ENCODE measurements around the gene WIPF3. TPM values are rescaled to one million over a fixed set of nuclear protein-coding genes. Genes with fewer than 3 reads are reported as not detected.
"Not testable (repeated sequence)": the region's sequence is repeated elsewhere in the genome, so short reads cannot be mapped to it uniquely, and the experiment has no call there.

WIPF3 gene
- total RNA-seq, 1 donor from 2014 or later = not detected

- H3K36me3 Mint-ChIP-seq (ENCODE audit: low read depth) = no peaks in the 10 kb centered on the region
- peaks cover 24% of the 10 kb centered on the region for H3K27me3 Mint-ChIP-seq (ENCODE audit: insufficient read depth)
- no peaks in the 10 kb centered on the region for H3K9me3 Mint-ChIP-seq
- intact Hi-C loops (cut with micrococcal nuclease) = no loop called here
- no peak for DNase-seq (ENCODE audit: low spot score)
- no peaks in the 10 kb centered on the region for H3K4me1 Mint-ChIP-seq (ENCODE audit: low read depth)
- no peak overlapping the region for H3K27ac Mint-ChIP-seq
- H3K4me3 Mint-ChIP-seq = no peak overlapping the region
Measured at GRCh38 chr7:29882481-29882880, 76.2 kb downstream of the WIPF3 start.

GRCh38 chr7:29883462-29884398 is 77.4 kb downstream of the WIPF3 start:
- Mint-ChIP-seq H3K9me3 (no peaks in the 10 kb centered on the region), H3K4me1 (ENCODE audit: low read depth) (no peaks in the 10 kb centered on the region), H3K27me3 (ENCODE audit: insufficient read depth) (peaks cover 18% of the 10 kb centered on the region), H3K27ac (no peak overlapping the region), H3K36me3 (ENCODE audit: low read depth) (no peaks in the 10 kb centered on the region), H3K4me3 (no peak overlapping the region)
- intact Hi-C loops (cut with micrococcal nuclease) = no loop called here
- DNase-seq (ENCODE audit: low spot score) = no peak

GRCh38 chr7:29884399-29885272 is 78.3 kb downstream of the WIPF3 start:
- Mint-ChIP-seq H3K9me3 (no peaks in the 10 kb centered on the region), H3K27me3 (ENCODE audit: insufficient read depth) (peaks cover 18% of the 10 kb centered on the region), H3K27ac (no peak overlapping the region), H3K4me1 (ENCODE audit: low read depth) (no peaks in the 10 kb centered on the region), H3K4me3 (no peak overlapping the region), H3K36me3 (ENCODE audit: low read depth) (no peaks in the 10 kb centered on the region)
- no peak for DNase-seq (ENCODE audit: low spot score)
- intact Hi-C loops (cut with micrococcal nuclease) = no loop called here

GRCh38 chr7:29885626-29886025 is 79.3 kb downstream of the WIPF3 start:
- Mint-ChIP-seq H3K27ac (no peak overlapping the region), H3K36me3 (ENCODE audit: low read depth) (no peaks in the 10 kb centered on the region), H3K4me1 (ENCODE audit: low read depth) (no peaks in the 10 kb centered on the region), H3K4me3 (no peak overlapping the region), H3K9me3 (no peaks in the 10 kb centered on the region), H3K27me3 (ENCODE audit: insufficient read depth) (peaks cover 19% of the 10 kb centered on the region)
- intact Hi-C loops (cut with micrococcal nuclease) = no loop called here
- no peak for DNase-seq (ENCODE audit: low spot score)

- H3K4me1 Mint-ChIP-seq (ENCODE audit: low read depth) = no peaks in the 10 kb centered on the region
- H3K27ac Mint-ChIP-seq = no peak overlapping the region
- H3K27me3 Mint-ChIP-seq (ENCODE audit: insufficient read depth) = peaks cover 17% of the 10 kb centered on the region
- H3K36me3 Mint-ChIP-seq (ENCODE audit: low read depth) = no peaks in the 10 kb centered on the region
- intact Hi-C loops (cut with micrococcal nuclease) = no loop called here
- no peak overlapping the region for H3K4me3 Mint-ChIP-seq
- no peak for DNase-seq (ENCODE audit: low spot score)
- no peaks in the 10 kb centered on the region for H3K9me3 Mint-ChIP-seq
Measured at GRCh38 chr7:29886827-29887226, 80.5 kb downstream of the WIPF3 start.

GRCh38 chr7:29888006-29888405 is 81.7 kb downstream of the WIPF3 start:
- H3K4me3 Mint-ChIP-seq = no peak overlapping the region
- no peak for DNase-seq (ENCODE audit: low spot score)
- no peak overlapping the region for H3K27ac Mint-ChIP-seq
- no peaks in the 10 kb centered on the region for H3K9me3 Mint-ChIP-seq
- intact Hi-C loops (cut with micrococcal nuclease) = no loop called here
- H3K36me3 Mint-ChIP-seq (ENCODE audit: low read depth) = no peaks in the 10 kb centered on the region
- peaks cover 16% of the 10 kb centered on the region for H3K27me3 Mint-ChIP-seq (ENCODE audit: insufficient read depth)
- H3K4me1 Mint-ChIP-seq (ENCODE audit: low read depth) = no peaks in the 10 kb centered on the region

- Mint-ChIP-seq H3K4me1 (ENCODE audit: low read depth) (no peaks in the 10 kb centered on the region), H3K9me3 (no peaks in the 10 kb centered on the region), H3K4me3 (no peak overlapping the region), H3K36me3 (ENCODE audit: low read depth) (no peaks in the 10 kb centered on the region), H3K27me3 (ENCODE audit: insufficient read depth) (peaks cover 13% of the 10 kb centered on the region), H3K27ac (no peak overlapping the region)
- no peak for DNase-seq (ENCODE audit: low spot score)
- intact Hi-C loops (cut with micrococcal nuclease) = no loop called here
Measured at GRCh38 chr7:29889288-29889687, 83.0 kb downstream of the WIPF3 start.

GRCh38 chr7:29890251-29890650 is 83.9 kb downstream of the WIPF3 start:
- intact Hi-C loops (cut with micrococcal nuclease) = no loop called here
- Mint-ChIP-seq H3K4me3 (no peak overlapping the region), H3K9me3 (no peaks in the 10 kb centered on the region), H3K4me1 (ENCODE audit: low read depth) (no peaks in the 10 kb centered on the region), H3K27ac (no peak overlapping the region), H3K27me3 (ENCODE audit: insufficient read depth) (peaks cover 5% of the 10 kb centered on the region), H3K36me3 (ENCODE audit: low read depth) (no peaks in the 10 kb centered on the region)
- no peak for DNase-seq (ENCODE audit: low spot score)

- DNase-seq (ENCODE audit: low spot score); H3K4me3 Mint-ChIP-seq; H3K4me1 Mint-ChIP-seq (ENCODE audit: low read depth); intact Hi-C loops (cut with micrococcal nuclease); H3K9me3 Mint-ChIP-seq; H3K36me3 Mint-ChIP-seq (ENCODE audit: low read depth); H3K27me3 Mint-ChIP-seq (ENCODE audit: insufficient read depth); H3K27ac Mint-ChIP-seq: not testable (repeated sequence)
Measured at GRCh38 chr7:29890786-29891185, 84.5 kb downstream of the WIPF3 start.

GRCh38 chr7:29891766-29892165 is 85.5 kb downstream of the WIPF3 start:
- H3K4me3 Mint-ChIP-seq = no peak overlapping the region
- H3K27me3 Mint-ChIP-seq (ENCODE audit: insufficient read depth) = peaks cover 3% of the 10 kb centered on the region
- DNase-seq (ENCODE audit: low spot score) = no peak
- no peaks in the 10 kb centered on the region for H3K9me3 Mint-ChIP-seq
- H3K4me1 Mint-ChIP-seq (ENCODE audit: low read depth) = no peaks in the 10 kb centered on the region
- no peaks in the 10 kb centered on the region for H3K36me3 Mint-ChIP-seq (ENCODE audit: low read depth)
- H3K27ac Mint-ChIP-seq = no peak overlapping the region
- intact Hi-C loops (cut with micrococcal nuclease) = no loop called here

GRCh38 chr7:29892231-29892630 is 85.9 kb downstream of the WIPF3 start:
- H3K4me1 Mint-ChIP-seq (ENCODE audit: low read depth) = no peaks in the 10 kb centered on the region
- H3K36me3 Mint-ChIP-seq (ENCODE audit: low read depth) = no peaks in the 10 kb centered on the region
- H3K4me3 Mint-ChIP-seq = no peak overlapping the region
- H3K27me3 Mint-ChIP-seq (ENCODE audit: insufficient read depth) = peaks cover 1% of the 10 kb centered on the region
- no peaks in the 10 kb centered on the region for H3K9me3 Mint-ChIP-seq
- no peak overlapping the region for H3K27ac Mint-ChIP-seq
- no peak for DNase-seq (ENCODE audit: low spot score)
- intact Hi-C loops (cut with micrococcal nuclease) = no loop called here

- H3K27ac Mint-ChIP-seq = no peak overlapping the region
- intact Hi-C loops (cut with micrococcal nuclease) = no loop called here
- H3K27me3 Mint-ChIP-seq (ENCODE audit: insufficient read depth) = peaks cover 6% of the 10 kb centered on the region
- no peak overlapping the region for H3K4me3 Mint-ChIP-seq
- H3K4me1 Mint-ChIP-seq (ENCODE audit: low read depth) = no peaks in the 10 kb centered on the region
- no peak for DNase-seq (ENCODE audit: low spot score)
- no peaks in the 10 kb centered on the region for H3K9me3 Mint-ChIP-seq
- H3K36me3 Mint-ChIP-seq (ENCODE audit: low read depth) = no peaks in the 10 kb centered on the region
Measured at GRCh38 chr7:29893351-29893965, 87.2 kb downstream of the WIPF3 start.

- H3K4me1 Mint-ChIP-seq (ENCODE audit: low read depth) = no peaks in the 10 kb centered on the region
- intact Hi-C loops (cut with micrococcal nuclease) = no loop called here
Measured at GRCh38 chr7:29894256-29894655, 87.9 kb downstream of the WIPF3 start.

More at GRCh38 chr7:29894256-29894655, 87.9 kb downstream of the WIPF3 start:
- no peaks in the 10 kb centered on the region for H3K36me3 Mint-ChIP-seq (ENCODE audit: low read depth)
- H3K9me3 Mint-ChIP-seq = no peaks in the 10 kb centered on the region
- no peak overlapping the region for H3K27ac Mint-ChIP-seq
- no peak overlapping the region for H3K4me3 Mint-ChIP-seq
- DNase-seq (ENCODE audit: low spot score) = no peak
- peaks cover 6% of the 10 kb centered on the region for H3K27me3 Mint-ChIP-seq (ENCODE audit: insufficient read depth)

Measured in activated T-helper 1 cell treated with anti-CD3 and anti-CD28 coated beads, Interleukin-12 subunit alpha, Interleukin-12 subunit beta, Interleukin-2, Interleukin-4 antibody, amounts not matched to agents 30 ng/mL and 10 ng/mL and 1 ng/mL, durations not matched to agents 14 hours and 24 hours and 36 hours (primary cell).